PC-3 (cell line): Measurements from ENCODE around the gene YTHDC2. TPM values are rescaled to one million over a fixed set of nuclear protein-coding genes. Genes with fewer than 3 reads are reported as not detected.

Source experiments
- ATAC-seq: fragments of 200-7000 bp; cut with Tn5 transposase; 2 replicates; pipeline ENCODE4 v1.9.1; 2020; ENCODE audit warnings: mild to moderate bottlenecking, moderate library complexity
- BruUV-seq: library from RNA; stranded (reverse); fragments of 400-500 nt; replicated peaks from 2 replicates; lab custom pipeline; 2021; lab: Mats Ljungman, UMichigan
- CTCF ChIA-PET: fragments of 300-600 bp; sonication (Branson Sonifier 250); formaldehyde crosslinking; loops from one replicate; lab custom pipeline; 2022; ENCODE audit warnings: antibody characterized with exemption; lab: Charles Lee
- POLR2A ChIA-PET: fragments of 300-600 bp; sonication (Branson Sonifier 250); formaldehyde crosslinking; loops from one replicate; lab custom pipeline; 2022; ENCODE audit warnings: antibody characterized with exemption; ENCODE audit not compliant: unreplicated experiment; lab: Charles Lee
- DNase-seq: peaks from one replicate; pipeline ENCODE4 v3.0.0-alpha.2; 2015
- H2AFZ ChIP-seq: fragments of 300-600 bp; sonication (generic); 2 replicates; pipeline ENCODE4 v1.6.0; 2016; ENCODE audit warnings: antibody characterized with exemption, low read length
- H3F3A ChIP-seq: fragments of 300-600 bp; sonication (generic); one replicate; pipeline ENCODE4 v1.6.0; 2017; ENCODE audit warnings: antibody characterized with exemption, low read length, control low read depth, mild to moderate bottlenecking; ENCODE audit not compliant: unreplicated experiment
- H3K27ac ChIP-seq: fragments of 300-600 bp; sonication (generic); 2 replicates; pipeline ENCODE4 v1.5.1; 2016; ENCODE audit warnings: mild to moderate bottlenecking, low read length
- H3K27me3 ChIP-seq: fragments of 300-600 bp; sonication (generic); 2 replicates; pipeline ENCODE4 v1.6.1; 2016; ENCODE audit warnings: low read length, mixed read lengths
- H3K36me3 ChIP-seq: fragments of 300-600 bp; sonication (generic); 2 replicates; pipeline ENCODE4 v1.6.1; 2016; ENCODE audit warnings: low read depth, mixed run types, low read length, mixed read lengths
- H3K4me1 ChIP-seq: fragments of 300-600 bp; sonication (generic); 2 replicates; pipeline ENCODE4 v1.5.1; 2016; ENCODE audit warnings: low read length; ENCODE audit not compliant: insufficient read depth
- H3K4me2 ChIP-seq: fragments of 300-600 bp; sonication (generic); 2 replicates; pipeline ENCODE4 v1.6.0; 2016; ENCODE audit warnings: low read length
- H3K4me3 ChIP-seq: fragments of 300-600 bp; sonication (generic); 2 replicates; pipeline ENCODE4 v1.5.1; 2016; ENCODE audit warnings: mild to moderate bottlenecking, low read length, mixed read lengths
- H3K79me2 ChIP-seq: fragments of 300-600 bp; sonication (generic); 2 replicates; pipeline ENCODE4 v1.6.1; 2017; ENCODE audit warnings: low read length, mixed read lengths
- H3K9ac ChIP-seq: fragments of 300-600 bp; sonication (generic); 2 replicates; pipeline ENCODE4 v1.6.0; 2016; ENCODE audit warnings: mild to moderate bottlenecking, low read length
- H3K9me2 ChIP-seq: fragments of 300-600 bp; sonication (generic); replicated peaks from 2 replicates; pipeline ENCODE4 v1.6.1; 2016; ENCODE audit warnings: mixed run types, low read length, mixed read lengths
- H3K9me3 ChIP-seq: fragments of 300-600 bp; sonication (generic); 2 replicates; pipeline ENCODE4 v1.6.1; 2016; ENCODE audit warnings: low read length, mixed read lengths
- H4K20me1 ChIP-seq: fragments of 300-600 bp; sonication (generic); 2 replicates; pipeline ENCODE4 v1.6.1; 2016; ENCODE audit warnings: low read length, mixed read lengths
- CTCF ChIP-seq: fragments of 300-600 bp; sonication (generic); conservative IDR thresholded peaks from 2 replicates; pipeline ENCODE4 v1.5.1; 2017; ENCODE audit warnings: antibody characterized with exemption, low read depth, mild to moderate bottlenecking, low read length
- EZH2 ChIP-seq: fragments of 300-600 bp; sonication (generic); IDR thresholded peaks from one replicate; pipeline ENCODE4 v1.6.1; 2017; ENCODE audit warnings: antibody characterized with exemption, mild to moderate bottlenecking, low read length; ENCODE audit not compliant: unreplicated experiment
- EZH2phosphoT487 ChIP-seq: fragments of 300-600 bp; sonication (generic); IDR thresholded peaks from 2 replicates; pipeline ENCODE4 v1.6.1; 2018; ENCODE audit warnings: mild to moderate bottlenecking, antibody characterized with exemption, low read length, borderline replicate concordance
- intact Hi-C: fragments of 100-400 bp; cut with micrococcal nuclease; formaldehyde crosslinking; loops from 2 replicates; pipeline ENCODE4 v1.9.0; 2023
- total RNA-seq: library from RNA; depleted of rRNA; stranded (reverse); fragments of >200 nt; gene quantifications from 2 replicates; pipeline ENCODE4 v1.2.3, GENCODE V29; 2014

The YTHDC2 gene
- total RNA-seq, 1 experiment from 2014 or later: 20.2 TPM

- CTCF ChIA-PET: no interaction called here
- Histone ChIP-seq H3K4me3 (no peak overlapping the region), H3K9me3 (no peaks in the 10 kb centered on the region), H3K9ac (no peak overlapping the region), H3K36me3 (peaks cover 5% of the 10 kb centered on the region; the same call in 1 of the 2 replicates), H4K20me1 (0 out of 2 replicates have a peak, but pooled peaks cover 9% of the 10 kb centered on the region), H3K9me2 (no peaks in the 10 kb centered on the region), H3F3A (no peaks in the 10 kb centered on the region), H3K4me2 (no peak overlapping the region), H3K27me3 (no peaks in the 10 kb centered on the region), H3K79me2 (peaks cover 25% of the 10 kb centered on the region), H3K27ac (no peak overlapping the region), H3K4me1 (no peaks in the 10 kb centered on the region), H2AFZ (no peak overlapping the region)
- POLR2A ChIA-PET: no interaction called here
- ATAC-seq (no peak), DNase-seq (no peak)
- intact Hi-C loops: no loop called here
- TF ChIP-seq EZH2 (no peak), CTCF (no peak), EZH2phosphoT487 (no peak)
- no TSS peak for BruUV-seq
Measured at GRCh38 chr5:113524927-113525326, 11.4 kb downstream of the YTHDC2 start.

- no peak overlapping the region for H3K4me2 ChIP-seq
- ChIA-PET CTCF (no interaction called here), POLR2A (no interaction called here)
- H3F3A ChIP-seq: no peaks in the 10 kb centered on the region
- no peaks in the 10 kb centered on the region for H3K9me2 ChIP-seq
- no peaks in the 10 kb centered on the region for H3K4me1 ChIP-seq
- no peak for DNase-seq
- no peaks in the 10 kb centered on the region for H3K9me3 ChIP-seq
- intact Hi-C loops: no loop called here
- TF ChIP-seq EZH2phosphoT487 (no peak), EZH2 (no peak), CTCF (no peak)
- no TSS peak for BruUV-seq
- no peak overlapping the region for H3K9ac ChIP-seq
- no peak overlapping the region for H3K27ac ChIP-seq
- no peaks in the 10 kb centered on the region; the same call in 1 of the 2 replicates for H3K36me3 ChIP-seq
- no peak for ATAC-seq
- H2AFZ ChIP-seq: no peak overlapping the region
- H3K4me3 ChIP-seq: no peak overlapping the region
- H3K79me2 ChIP-seq: peaks cover 16% of the 10 kb centered on the region
- 0 out of 2 replicates have a peak, but pooled peaks cover 9% of the 10 kb centered on the region for H4K20me1 ChIP-seq
- no peaks in the 10 kb centered on the region for H3K27me3 ChIP-seq
Measured at GRCh38 chr5:113526421-113526820, 12.9 kb downstream of the YTHDC2 start.

- Histone ChIP-seq H3K4me1 (no peaks in the 10 kb centered on the region), H3K9me3 (no peaks in the 10 kb centered on the region), H3K27ac (no peak overlapping the region), H3K4me2 (no peak overlapping the region), H3K9me2 (no peaks in the 10 kb centered on the region), H4K20me1 (0 out of 2 replicates have a peak, but pooled peaks cover 9% of the 10 kb centered on the region), H3K4me3 (no peak overlapping the region), H3K36me3 (peaks cover under 1% of the 10 kb centered on the region; the same call in 1 of the 2 replicates), H2AFZ (no peak overlapping the region), H3K9ac (no peak overlapping the region), H3K79me2 (peaks cover 6% of the 10 kb centered on the region), H3K27me3 (no peaks in the 10 kb centered on the region), H3F3A (no peaks in the 10 kb centered on the region)
- intact Hi-C loops: no loop called here
- BruUV-seq: no TSS peak
- DNase-seq (no peak), ATAC-seq (no peak)
- no peak for TF ChIP-seq CTCF
- POLR2A ChIA-PET: no interaction called here
- CTCF ChIA-PET: no interaction called here
Measured at GRCh38 chr5:113527746-113528145, 14.3 kb downstream of the YTHDC2 start.
